HG03095 (cell line): ENCODE results near the gene TNIK.
"Not testable (repeated sequence)": the region's sequence is repeated elsewhere in the genome, so short reads cannot be mapped to it uniquely, and the experiment has no call there.

Source experiments
- ATAC-seq: cut with Tn5 transposase; IDR thresholded peaks from one replicate; pipeline ENCODE4 v1.9.1; 2021; ENCODE audit warnings: moderate library complexity; ENCODE audit not compliant: unreplicated experiment

Gene TNIK

DNA sequence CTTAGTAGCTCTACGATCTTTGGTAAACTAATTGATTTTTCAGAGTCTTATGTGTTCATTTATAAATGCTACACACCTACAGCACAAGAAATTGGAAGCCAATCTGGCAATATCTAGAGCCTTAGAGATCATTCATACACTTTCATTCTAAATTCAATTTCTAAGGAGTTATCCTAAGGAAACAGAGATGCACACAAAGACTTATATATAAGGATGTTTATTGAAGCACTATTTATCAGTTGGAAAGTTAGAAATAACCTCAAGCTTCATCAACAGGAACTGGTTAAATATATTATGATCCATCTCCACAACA is 12.7 kb downstream of the TNIK start:
- ATAC-seq, result not testable (repeated sequence)

DNA sequence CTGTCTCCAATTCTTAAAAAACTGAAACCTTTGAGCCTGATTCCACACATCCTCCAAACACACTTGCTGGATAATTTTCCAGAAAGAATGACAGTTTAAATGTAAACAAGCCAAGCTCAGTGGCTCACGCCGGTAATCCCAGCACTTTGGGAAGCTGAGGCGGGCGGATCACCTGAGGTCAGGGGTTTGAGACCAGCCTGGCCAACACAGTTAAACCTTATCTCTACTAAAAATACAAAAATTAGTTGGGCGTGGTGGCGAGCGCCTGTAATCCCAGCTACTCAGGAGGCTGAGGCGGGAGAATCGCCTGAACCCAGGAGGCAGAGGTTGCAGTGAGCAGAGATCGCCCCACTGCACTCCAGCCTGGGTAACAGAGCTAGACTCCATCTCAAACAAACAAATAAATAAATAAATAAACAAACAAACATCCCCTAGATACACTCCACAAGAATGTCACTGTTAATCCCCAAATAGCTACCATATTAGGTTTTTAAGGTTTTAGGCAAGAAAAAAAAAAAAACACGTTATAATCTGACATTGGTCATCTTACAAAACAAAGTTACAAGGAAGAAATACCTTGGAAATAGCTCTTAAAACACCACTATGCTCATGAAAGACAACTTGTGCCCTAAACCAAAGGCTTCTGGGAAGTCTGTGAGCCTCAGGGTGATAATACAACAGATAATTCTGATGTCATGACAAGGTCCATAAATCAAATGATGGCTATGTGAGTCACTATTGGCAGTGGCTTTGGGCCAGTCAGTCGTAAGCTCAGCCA is 13.2 kb downstream of the TNIK start:
- ATAC-seq, result no peak

GRCh38 chr3:171446301-171446700 is 13.9 kb downstream of the TNIK start:
- ATAC-seq, result no peak

GRCh38 chr3:171445620-171446204 is 14.5 kb downstream of the TNIK start:
- ATAC-seq, result no peak

GRCh38 chr3:171444001-171444690 is 16.1 kb downstream of the TNIK start:
- no peak for ATAC-seq

DNA sequence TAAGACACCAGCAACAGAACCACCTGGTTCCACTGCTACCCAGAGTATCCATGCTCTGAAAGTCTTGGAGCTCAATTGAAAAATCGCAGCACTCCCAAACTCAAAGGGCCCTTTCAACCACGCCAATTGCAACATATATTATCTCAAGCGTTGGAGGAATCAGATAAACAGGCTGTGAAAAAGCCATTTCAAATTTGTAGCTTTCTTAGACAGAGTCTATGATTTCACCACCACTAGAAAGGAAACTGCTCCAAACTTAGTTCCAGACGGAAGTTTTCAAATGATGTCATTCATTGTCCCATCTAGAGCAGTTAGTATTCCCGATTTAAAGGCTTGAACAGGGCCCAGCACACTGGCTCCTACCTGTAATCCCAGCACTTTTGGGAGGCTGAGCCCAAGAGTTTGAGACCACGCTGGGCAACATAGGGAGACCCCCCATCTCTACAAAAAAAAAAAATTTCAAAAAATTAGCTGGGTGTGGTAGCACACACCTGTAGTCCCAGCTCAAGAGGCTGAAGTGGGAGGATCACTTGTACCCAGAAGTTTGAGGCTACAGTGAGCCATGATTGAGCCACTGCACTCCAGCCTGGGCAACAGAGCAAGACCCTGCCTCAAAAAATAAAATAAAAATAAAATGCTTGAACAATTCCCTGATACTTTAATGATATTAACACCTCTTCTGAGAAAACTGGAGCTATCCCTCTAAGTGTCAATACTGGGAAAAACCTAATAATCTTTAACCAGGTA is 16.8 kb downstream of the TNIK start:
- no peak for ATAC-seq

DNA sequence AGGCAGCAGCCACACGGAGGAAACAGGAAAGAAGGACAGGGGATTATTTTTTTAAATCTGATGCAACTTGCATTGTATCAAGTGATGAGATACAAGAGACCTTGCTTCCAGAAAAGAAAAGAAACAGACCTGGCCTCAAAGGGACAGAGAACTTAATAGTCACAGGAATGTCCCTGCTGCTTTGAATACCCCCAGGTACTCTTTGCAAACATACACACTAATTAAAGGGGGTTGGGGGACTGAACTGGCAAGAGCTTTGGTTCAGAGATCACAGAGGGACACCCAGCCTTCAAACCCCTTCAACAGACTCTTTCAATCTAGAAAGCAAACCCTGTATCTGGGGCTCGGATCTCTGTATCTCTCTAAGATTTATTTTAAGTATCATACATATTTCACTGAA is 18.0 kb downstream of the TNIK start:
- ATAC-seq, result no peak

DNA sequence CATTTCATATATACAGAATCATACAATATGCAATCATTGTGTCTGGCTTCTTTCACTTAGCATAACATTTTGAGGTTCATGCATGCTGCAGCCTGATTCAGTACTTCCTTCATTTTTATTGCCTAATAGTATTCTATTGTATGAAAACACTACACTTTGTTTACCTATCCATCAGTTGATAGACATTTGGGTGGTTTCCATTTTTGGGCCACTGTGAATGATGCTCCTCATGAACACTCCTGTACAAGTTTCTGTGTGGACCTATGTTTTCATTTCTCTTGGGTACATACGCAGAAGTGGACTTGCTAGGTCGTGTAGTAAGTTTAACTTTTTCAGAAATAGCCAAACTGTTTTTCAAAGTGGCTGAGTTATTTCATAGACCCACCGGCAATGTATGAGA is 18.8 kb downstream of the TNIK start:
- no peak for ATAC-seq

DNA sequence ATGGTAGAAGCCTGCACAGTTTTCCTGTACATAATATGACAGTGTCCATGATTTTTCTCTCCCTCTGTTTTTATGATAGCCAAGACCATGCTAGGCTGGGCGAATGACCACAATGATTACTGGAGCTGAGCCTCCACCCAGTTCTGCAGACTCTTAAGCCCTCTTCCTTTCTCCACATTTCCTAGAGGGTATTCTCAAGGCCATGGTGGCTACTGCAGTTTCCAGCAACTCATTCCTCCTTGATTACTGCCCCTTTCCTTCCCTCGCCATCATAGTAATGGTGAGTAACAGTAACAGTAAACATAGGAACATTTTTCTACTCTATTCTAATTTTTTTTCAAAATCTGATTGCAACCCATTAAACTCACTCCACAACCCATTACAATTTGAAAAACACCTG is 20.2 kb downstream of the TNIK start:
- no peak for ATAC-seq

DNA sequence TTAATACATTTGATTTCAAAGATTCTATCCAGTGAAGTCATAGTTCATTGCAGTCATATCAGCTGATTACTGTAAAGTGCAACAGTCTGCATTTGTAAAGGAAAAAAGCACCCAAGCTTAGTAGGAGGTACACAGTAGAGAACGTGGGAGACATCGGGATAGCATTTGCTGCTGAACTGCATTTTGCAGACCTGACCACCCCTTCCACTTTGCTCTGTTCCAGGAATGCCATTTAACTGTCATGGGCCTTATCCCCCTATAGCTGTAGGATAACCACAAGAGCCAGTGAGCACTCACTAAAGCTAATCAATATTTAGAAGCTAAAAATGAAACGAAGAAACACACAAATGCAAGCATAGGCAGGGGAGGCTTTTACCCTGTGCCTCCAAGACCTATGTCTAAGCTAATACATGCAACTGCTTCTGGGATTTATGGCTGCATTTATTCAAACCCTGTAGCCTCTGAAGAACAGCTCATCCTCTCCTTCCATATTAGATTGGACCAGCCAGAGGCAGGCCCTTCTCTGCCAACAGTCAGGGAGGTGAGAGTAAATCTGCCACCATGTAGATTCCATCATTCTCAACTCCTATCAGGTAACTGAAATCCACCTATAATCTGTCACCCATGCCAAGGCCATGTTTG is 23.0 kb downstream of the TNIK start:
- no peak for ATAC-seq

DNA sequence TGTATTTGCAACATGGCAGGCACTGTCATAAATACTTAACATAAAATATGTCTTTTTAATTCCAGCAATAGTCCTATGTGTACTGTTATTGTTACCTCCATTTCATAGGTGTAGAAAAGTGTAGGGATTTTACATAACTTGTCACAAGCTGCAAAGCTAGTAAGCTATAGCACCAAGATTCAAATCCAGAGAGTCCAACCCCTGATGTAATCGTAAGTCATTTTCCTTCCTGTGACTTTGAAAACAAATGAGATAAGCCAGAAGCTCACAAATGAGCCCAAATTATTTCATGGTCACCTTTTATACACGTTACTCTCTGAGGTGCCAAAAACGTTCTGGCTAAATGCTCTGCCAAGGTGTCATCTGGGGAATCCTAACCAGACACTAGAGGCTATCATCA is 23.8 kb downstream of the TNIK start:
- ATAC-seq, result no peak

GRCh38 chr3:171435757-171436156 is 24.4 kb downstream of the TNIK start:
- no peak for ATAC-seq

DNA sequence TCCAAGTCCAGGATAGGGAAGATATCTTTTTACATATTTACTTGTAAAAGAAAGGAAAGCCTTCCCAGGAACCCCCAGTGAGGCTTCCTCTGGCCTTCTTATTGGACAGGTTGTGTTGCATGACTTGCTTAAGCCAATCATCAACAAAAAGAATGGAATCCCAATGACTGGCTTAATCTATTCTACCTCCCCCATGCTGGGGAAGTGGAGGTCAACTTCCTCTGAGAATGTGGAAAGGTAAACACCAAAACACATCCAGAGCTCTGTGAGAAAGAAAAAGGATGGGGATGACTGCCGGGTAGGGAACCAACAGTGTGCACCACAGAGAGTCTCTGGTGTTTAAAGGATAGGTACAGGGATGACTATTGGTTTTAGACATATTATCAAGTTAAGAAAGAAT is 25.1 kb downstream of the TNIK start:
- ATAC-seq, result no peak

DNA sequence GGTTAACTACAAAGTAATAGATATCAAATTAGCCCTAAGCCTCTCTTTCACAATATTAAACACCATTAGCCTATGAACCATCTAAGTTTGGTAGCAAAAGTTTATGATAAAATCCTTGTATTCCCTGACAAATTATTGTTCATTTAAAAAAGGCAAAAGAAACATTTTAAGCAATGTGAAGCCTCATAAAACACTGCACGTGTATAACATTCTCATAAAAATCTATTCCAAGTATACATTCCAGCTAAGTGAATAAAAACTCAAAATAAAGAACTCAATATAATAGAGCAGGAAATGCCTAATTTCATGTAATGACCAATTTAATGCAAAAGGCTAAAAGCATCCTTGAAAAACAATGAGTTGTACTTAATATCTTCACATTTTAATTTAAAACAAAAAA is 27.7 kb downstream of the TNIK start:
- ATAC-seq, result no peak

- ATAC-seq, result no peak
Observed at GRCh38 chr3:171431550-171431949, 28.7 kb downstream of the TNIK start.

GRCh38 chr3:171430530-171430929 is 29.7 kb downstream of the TNIK start:
- ATAC-seq, result no peak

- ATAC-seq, result no peak
Observed at GRCh38 chr3:171429635-171430034, 30.6 kb downstream of the TNIK start.

GRCh38 chr3:171428892-171429291 is 31.3 kb downstream of the TNIK start:
- ATAC-seq, result no peak

- no peak for ATAC-seq
Observed at GRCh38 chr3:171428321-171428787, 31.9 kb downstream of the TNIK start.

GRCh38 chr3:171427771-171428320 is 32.4 kb downstream of the TNIK start:
- no peak for ATAC-seq

GRCh38 chr3:171424063-171424462 is 36.1 kb downstream of the TNIK start:
- ATAC-seq, result not testable (repeated sequence)
